LNCaP clone FGC (cell line): ENCODE data around the gene LRRFIP1.

Experiments used
- DNase-seq: peaks from one replicate; pipeline ENCODE4 v3.0.0-alpha.2; 2011; ENCODE audit warnings: low read depth
- H3K4me3 ChIP-seq: 2 replicates; pipeline ENCODE4 v1.5.1; 2011; ENCODE audit warnings: mild to moderate bottlenecking, low read depth, low read length, control low read depth
- TF ChIP-seq, protein P1 (sequence below): IDR thresholded peaks from 2 replicates; pipeline ENCODE4 v1.5.1; 2012; ENCODE audit warnings: mild to moderate bottlenecking; ENCODE audit not compliant: control insufficient read depth, insufficient read depth; ENCODE audit errors: extremely low read depth

LRRFIP1 gene

DNA sequence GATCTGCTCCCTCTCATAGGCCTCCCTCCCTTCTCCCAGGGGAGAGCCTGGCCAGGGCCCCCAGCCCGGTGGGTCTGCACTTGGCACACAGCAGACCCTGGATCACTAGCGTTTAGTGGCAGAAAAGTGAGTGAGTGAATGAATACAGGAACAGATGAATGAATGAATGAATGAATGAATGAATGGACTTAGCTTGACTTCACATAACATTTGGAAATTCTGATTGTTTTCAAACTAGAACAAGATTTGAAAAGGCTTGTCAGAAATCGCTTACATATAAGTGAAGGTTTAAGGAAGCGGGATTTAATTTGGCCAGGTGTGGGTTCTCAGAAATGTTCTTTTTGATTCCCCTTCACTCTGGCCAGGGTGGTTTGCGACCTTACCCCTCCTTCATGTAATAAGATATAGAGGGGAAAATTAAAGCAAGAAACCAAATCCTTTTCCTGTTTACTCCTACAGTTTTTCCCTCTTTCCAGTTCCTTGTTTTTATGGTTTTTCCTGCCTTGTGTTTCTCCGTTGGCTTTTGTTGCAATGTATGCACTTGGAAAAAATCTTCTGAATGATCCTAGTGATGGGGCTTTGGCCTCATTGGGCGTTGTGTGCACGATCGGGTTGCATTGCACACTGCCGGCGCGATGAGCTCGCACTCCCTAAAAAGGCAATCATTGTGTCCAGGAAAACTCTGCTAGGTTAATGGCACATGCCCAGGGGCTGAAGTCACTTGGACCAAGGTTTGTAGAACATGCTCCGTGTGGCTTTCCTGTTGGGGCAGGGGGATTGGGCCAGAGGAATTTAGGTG lies 16.4 kb downstream of the LRRFIP1 start:
- H3K4me3 ChIP-seq = no peak overlapping the region
- DNase-seq = no peak
- TF ChIP-seq, protein P1, sequence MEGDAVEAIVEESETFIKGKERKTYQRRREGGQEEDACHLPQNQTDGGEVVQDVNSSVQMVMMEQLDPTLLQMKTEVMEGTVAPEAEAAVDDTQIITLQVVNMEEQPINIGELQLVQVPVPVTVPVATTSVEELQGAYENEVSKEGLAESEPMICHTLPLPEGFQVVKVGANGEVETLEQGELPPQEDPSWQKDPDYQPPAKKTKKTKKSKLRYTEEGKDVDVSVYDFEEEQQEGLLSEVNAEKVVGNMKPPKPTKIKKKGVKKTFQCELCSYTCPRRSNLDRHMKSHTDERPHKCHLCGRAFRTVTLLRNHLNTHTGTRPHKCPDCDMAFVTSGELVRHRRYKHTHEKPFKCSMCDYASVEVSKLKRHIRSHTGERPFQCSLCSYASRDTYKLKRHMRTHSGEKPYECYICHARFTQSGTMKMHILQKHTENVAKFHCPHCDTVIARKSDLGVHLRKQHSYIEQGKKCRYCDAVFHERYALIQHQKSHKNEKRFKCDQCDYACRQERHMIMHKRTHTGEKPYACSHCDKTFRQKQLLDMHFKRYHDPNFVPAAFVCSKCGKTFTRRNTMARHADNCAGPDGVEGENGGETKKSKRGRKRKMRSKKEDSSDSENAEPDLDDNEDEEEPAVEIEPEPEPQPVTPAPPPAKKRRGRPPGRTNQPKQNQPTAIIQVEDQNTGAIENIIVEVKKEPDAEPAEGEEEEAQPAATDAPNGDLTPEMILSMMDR = no peak

DNA sequence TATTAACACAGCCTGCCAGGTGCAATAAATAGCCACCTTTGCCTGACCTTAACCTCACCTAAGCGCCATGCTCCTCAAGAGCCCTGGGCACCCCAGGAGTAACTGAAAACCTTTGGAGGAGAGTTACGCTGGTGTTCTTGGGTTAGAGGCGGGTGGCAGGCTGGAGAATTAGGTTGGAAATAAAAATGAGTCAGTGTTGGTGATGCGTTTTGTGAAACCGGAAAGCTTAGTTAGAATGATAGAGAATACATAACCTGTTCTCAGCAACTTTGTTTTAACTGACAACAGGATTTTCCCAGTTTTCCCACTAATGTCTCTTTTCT lies 17.0 kb downstream of the LRRFIP1 start:
- no peak overlapping the region for H3K4me3 ChIP-seq
- TF ChIP-seq, protein P1 = no peak
- no peak for DNase-seq

DNA sequence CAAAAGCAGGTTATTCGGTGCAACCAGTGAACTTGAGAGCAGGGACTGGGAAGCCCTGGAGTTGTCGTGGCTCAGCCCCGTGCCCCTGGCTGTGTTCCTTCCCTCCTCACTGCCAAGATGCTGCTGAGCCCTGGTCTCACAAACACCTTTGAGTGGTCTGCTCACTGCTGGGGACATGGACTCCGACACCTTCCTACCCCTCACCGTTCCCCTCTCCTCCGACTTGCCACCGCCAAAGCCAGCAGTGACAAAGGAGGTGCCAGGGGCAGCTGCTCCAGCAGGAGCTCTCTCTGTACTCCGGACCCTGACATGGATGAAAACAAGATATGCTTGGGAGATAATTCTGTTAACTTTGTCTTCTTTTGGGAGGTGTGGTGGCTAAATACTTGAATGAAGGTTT lies 17.9 kb downstream of the LRRFIP1 start:
- no peak for DNase-seq
- TF ChIP-seq, protein P1 = no peak
- no peak overlapping the region for H3K4me3 ChIP-seq

DNA sequence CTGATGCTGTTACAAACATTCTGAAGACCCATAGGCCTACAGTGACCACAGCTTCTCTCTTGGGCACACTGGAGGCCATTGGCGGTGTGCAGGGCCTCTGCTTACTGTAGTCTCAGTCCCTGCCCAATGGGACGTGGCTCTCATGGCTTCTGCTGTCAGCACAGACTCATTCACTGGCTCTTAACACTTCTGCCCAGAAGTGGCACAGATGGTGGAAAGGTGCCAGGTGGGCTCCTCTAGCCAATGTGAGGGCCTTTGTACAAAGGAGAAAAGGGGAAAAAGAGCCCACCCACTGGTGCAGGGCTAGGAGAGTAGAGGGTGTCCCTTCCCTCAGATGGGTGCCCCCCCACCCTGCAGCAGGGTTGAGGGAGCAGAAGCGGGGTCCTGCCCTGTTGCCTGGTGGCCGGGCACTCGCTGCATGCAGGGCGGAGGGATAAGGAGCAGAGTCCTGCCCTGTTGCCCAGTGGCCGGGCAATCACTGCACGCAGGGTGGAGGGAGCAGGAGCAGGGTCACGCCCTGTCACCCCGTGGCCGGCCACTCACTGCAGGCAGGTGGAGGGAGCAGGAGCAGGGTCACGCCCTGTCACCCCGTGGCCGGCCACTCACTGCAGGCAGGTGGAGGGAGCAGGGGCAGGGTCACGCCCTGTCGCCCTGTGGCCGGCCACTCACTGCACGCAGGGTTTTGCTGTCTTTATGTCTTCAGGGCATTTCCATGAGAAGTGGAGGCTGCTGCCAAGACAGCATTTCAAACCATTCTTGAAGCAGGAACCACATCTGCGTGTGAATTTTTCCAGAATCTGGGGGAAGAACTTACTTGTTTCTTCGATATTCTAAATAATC lies 20.0 kb downstream of the LRRFIP1 start:
- TF ChIP-seq, protein P1 = no peak
- DNase-seq = no peak
- no peak overlapping the region for H3K4me3 ChIP-seq

DNA sequence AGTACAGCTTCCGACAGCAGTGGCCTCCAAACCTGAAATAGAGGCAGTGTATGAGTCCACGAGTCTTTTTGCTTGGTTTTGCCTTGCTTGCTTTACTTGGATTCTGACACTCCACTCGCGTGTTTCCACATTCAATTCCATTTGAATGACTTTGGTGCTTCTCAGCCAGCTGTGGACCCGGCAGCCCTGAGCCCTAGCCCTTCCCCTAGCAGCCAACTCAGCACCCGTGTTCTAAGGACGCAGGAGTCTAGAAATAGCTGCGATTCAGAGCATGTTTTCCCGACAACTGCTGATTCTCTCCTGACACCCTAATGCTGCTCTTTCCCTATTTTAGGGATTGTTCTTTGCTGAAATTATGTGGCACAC lies 20.6 kb downstream of the LRRFIP1 start:
- DNase-seq = no peak

DNA sequence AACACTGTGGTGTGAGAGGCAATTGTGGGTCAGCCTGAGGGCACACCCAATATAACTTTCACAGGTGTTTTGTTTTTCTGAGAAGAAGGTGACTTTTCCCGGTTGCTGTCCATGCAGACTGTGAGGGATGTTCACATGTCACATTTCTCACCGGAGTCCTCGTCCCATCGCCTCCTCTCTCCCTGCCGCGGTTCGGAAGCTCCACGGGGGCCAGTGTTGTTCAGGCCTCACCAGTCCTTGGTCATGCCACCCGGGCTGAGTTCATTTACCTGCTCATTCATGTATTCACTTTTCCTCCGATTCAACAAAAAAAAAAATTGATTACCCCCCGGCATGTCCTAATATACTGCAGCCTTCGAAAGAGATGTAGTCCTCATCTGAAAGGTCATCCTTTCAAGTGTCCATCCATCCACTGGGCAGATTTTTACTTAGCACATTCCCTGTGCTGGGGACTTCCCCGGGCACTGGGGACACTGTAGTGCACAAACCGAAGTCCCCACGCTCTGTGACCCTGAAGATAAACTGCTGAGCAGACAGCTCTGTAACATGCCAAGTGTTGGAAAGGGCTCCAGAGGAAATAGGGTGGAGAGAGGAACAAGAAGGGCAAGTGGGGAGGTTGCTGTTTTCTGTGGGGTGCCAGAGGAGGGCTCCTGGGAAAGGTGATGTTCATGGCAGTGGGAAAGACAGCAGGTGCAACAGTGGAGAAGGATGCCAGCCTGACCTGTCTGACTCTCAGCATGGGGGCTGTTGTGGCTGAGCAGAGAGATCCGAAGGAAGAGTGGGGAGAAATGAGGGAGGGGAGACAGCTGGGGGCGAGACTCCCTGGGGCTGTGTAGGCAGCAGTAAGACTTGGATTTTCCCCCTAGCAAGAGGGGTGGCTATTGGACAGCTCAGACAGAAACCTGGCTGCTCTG lies 22.4 kb downstream of the LRRFIP1 start:
- H3K4me3 ChIP-seq = no peak overlapping the region
- no peak for DNase-seq
- TF ChIP-seq, protein P1 = no peak

More for the DNA sequence above, 20.6 kb downstream of the LRRFIP1 start:
- H3K4me3 ChIP-seq = no peak overlapping the region
- TF ChIP-seq, protein P1 = no peak
